ENCODE results near the gene PUSL1.

GRCh38 chr1:1299686-1300351, 8.6 kb upstream of the PUSL1 start:
- TF ChIP-seq POLR2A (IDR thresholded peaks at IDR 0.05; ENCODE audit: low read length) (no peak), GATA1 (IDR thresholded peaks at IDR 0.05; ENCODE audit: low read depth, low read length) (no peak)

All from erythroblast (primary cell).